HEK293 (cell line): ENCODE data around the gene SLC34A3.

Experiments used
- CTCF ChIA-PET: fragments of 350-600 bp; formaldehyde crosslinking; extraction: SDS; loops from one replicate; lab custom pipeline; 2021; ENCODE audit warnings: antibody characterized with exemption; lab: Yijun Ruan, JAX
- POLR2A ChIA-PET: fragments of 300-600 bp; formaldehyde crosslinking; extraction: SDS; loops from one replicate; lab custom pipeline; 2020; ENCODE audit warnings: antibody characterized with exemption, inconsistent platforms; lab: Yijun Ruan, JAX
- H3K27ac ChIP-seq: fragments of 200-500 bp; sonication (Bioruptor generic); 2 replicates; pipeline ENCODE4 v1.5.1; 2014; ENCODE audit warnings: low read depth, low read length, control low read depth, inconsistent platforms; ENCODE audit errors: extremely low read depth
- H3K36me3 ChIP-seq, 2 experiments: fragments of 200-500 bp in 1 of 2; sonication (Bioruptor generic) in 1 of 2; 1 replicate in 1 of 2; 2 replicates in 1 of 2; pipeline ENCODE4 v1.5.1; 2014 to 2017; ENCODE audit warnings: inconsistent platforms in 2 of 2, low read length in 2 of 2; ENCODE audit not compliant: control insufficient read depth in 2 of 2, insufficient read depth in 1 of 2
- H3K4me1 ChIP-seq: fragments of 200-500 bp; sonication (Bioruptor generic); 2 replicates; pipeline ENCODE4 v1.5.1; 2014; ENCODE audit warnings: mild to moderate bottlenecking, low read length, inconsistent platforms; ENCODE audit not compliant: control insufficient read depth, insufficient read depth
- H3K4me3 ChIP-seq: 2 replicates; pipeline ENCODE4 v1.5.1; 2011; ENCODE audit warnings: low read depth, mild to moderate bottlenecking, control low read depth, low read length, moderate library complexity
- H3K9me3 ChIP-seq: fragments of 200-500 bp; sonication (Bioruptor generic); 2 replicates; pipeline ENCODE4 v1.5.1; 2014; ENCODE audit warnings: low read depth, low read length, inconsistent platforms; ENCODE audit not compliant: control insufficient read depth, insufficient read depth
- CTCF ChIP-seq: fragments of 450-650 bp; formaldehyde crosslinking; IDR thresholded peaks from 2 replicates; pipeline ENCODE4 v1.5.1; 2016; ENCODE audit warnings: missing biosample characterization, missing genetic modification characterization
- GLIS2 ChIP-seq: fragments of 450-650 bp; formaldehyde crosslinking; IDR thresholded peaks from 2 replicates; pipeline ENCODE4 v1.5.1; 2016; ENCODE audit warnings: missing biosample characterization, missing genetic modification characterization
- IKZF3 ChIP-seq: fragments of 450-650 bp; IDR thresholded peaks from 2 replicates; pipeline ENCODE4 v1.5.0; 2018; ENCODE audit warnings: missing biosample characterization, mild to moderate bottlenecking, missing genetic modification characterization, moderate library complexity
- INSM2 ChIP-seq: fragments of 450-650 bp; formaldehyde crosslinking; IDR thresholded peaks from 2 replicates; pipeline ENCODE4 v1.5.1; 2016; ENCODE audit warnings: missing biosample characterization, missing genetic modification characterization
- KLF17 ChIP-seq: fragments of 450-650 bp; formaldehyde crosslinking; IDR thresholded peaks from 2 replicates; pipeline ENCODE4 v1.5.1; 2016; ENCODE audit warnings: missing biosample characterization, missing genetic modification characterization
- REST ChIP-seq: fragments of 450-650 bp; formaldehyde crosslinking; IDR thresholded peaks from 2 replicates; pipeline ENCODE4 v1.5.1; 2016; ENCODE audit warnings: missing biosample characterization, missing genetic modification characterization
- SP2 ChIP-seq: fragments of 450-650 bp; formaldehyde crosslinking; IDR thresholded peaks from 2 replicates; pipeline ENCODE4 v1.5.1; 2016; ENCODE audit warnings: missing biosample characterization, missing genetic modification characterization
- SP3 ChIP-seq: fragments of 450-650 bp; formaldehyde crosslinking; IDR thresholded peaks from 2 replicates; pipeline ENCODE4 v1.5.1; 2016; ENCODE audit warnings: missing biosample characterization, missing genetic modification characterization
- SP7 ChIP-seq: fragments of 450-650 bp; formaldehyde crosslinking; IDR thresholded peaks from 2 replicates; pipeline ENCODE4 v1.5.1; 2016; ENCODE audit warnings: missing biosample characterization, missing genetic modification characterization
- YY2 ChIP-seq: fragments of 450-650 bp; formaldehyde crosslinking; IDR thresholded peaks from 2 replicates; pipeline ENCODE4 v1.5.1; 2016; ENCODE audit warnings: missing biosample characterization, missing genetic modification characterization
- ZBTB26 ChIP-seq: fragments of 450-650 bp; formaldehyde crosslinking; optimal IDR thresholded peaks from 2 replicates; pipeline ENCODE3; 2016; ENCODE audit warnings: missing biosample characterization, mild to moderate bottlenecking, missing genetic modification characterization
- ZNF10 ChIP-seq: fragments of 450-650 bp; formaldehyde crosslinking; IDR thresholded peaks from 2 replicates; pipeline ENCODE4 v1.5.1; 2017; ENCODE audit warnings: missing biosample characterization, missing genetic modification characterization
- ZNF155 ChIP-seq: fragments of 450-650 bp; formaldehyde crosslinking; IDR thresholded peaks from 2 replicates; pipeline ENCODE4 v1.5.1; 2016; ENCODE audit warnings: missing biosample characterization, missing genetic modification characterization
- ZNF157 ChIP-seq: fragments of 450-650 bp; formaldehyde crosslinking; IDR thresholded peaks from 2 replicates; pipeline ENCODE4 v1.5.1; 2016; ENCODE audit warnings: missing biosample characterization, missing genetic modification characterization
- ZNF341 ChIP-seq: fragments of 450-650 bp; formaldehyde crosslinking; IDR thresholded peaks from 2 replicates; pipeline ENCODE4; 2016; ENCODE audit warnings: low read depth, missing biosample characterization, missing genetic modification characterization
- ZNF394 ChIP-seq: fragments of 450-650 bp; formaldehyde crosslinking; IDR thresholded peaks from 2 replicates; pipeline ENCODE4 v1.5.1; 2016; ENCODE audit warnings: missing biosample characterization, missing genetic modification characterization, mild to moderate bottlenecking, moderate library complexity, borderline replicate concordance
- ZNF473 ChIP-seq: fragments of 450-650 bp; formaldehyde crosslinking; IDR thresholded peaks from 2 replicates; pipeline ENCODE4 v1.5.1; 2017; ENCODE audit warnings: missing biosample characterization, missing genetic modification characterization
- ZNF501 ChIP-seq: fragments of 450-650 bp; formaldehyde crosslinking; IDR thresholded peaks from 2 replicates; pipeline ENCODE4 v1.5.1; 2016; ENCODE audit warnings: missing biosample characterization, missing genetic modification characterization
- ZNF514 ChIP-seq: fragments of 450-650 bp; formaldehyde crosslinking; IDR thresholded peaks from 2 replicates; pipeline ENCODE4 v1.5.1; 2016; ENCODE audit warnings: missing biosample characterization, missing genetic modification characterization
- ZNF530 ChIP-seq: fragments of 450-650 bp; formaldehyde crosslinking; IDR thresholded peaks from 2 replicates; pipeline ENCODE4 v1.5.1; 2016; ENCODE audit warnings: low read depth, missing biosample characterization, missing genetic modification characterization
- ZNF585B ChIP-seq: fragments of 450-650 bp; formaldehyde crosslinking; IDR thresholded peaks from 2 replicates; pipeline ENCODE4 v1.5.1; 2016; ENCODE audit warnings: missing biosample characterization, missing genetic modification characterization
- ZNF660 ChIP-seq: fragments of 450-650 bp; IDR thresholded peaks from 2 replicates; pipeline ENCODE4 v1.5.1; 2018; ENCODE audit warnings: missing biosample characterization, mild to moderate bottlenecking, missing genetic modification characterization
- ZNF776 ChIP-seq: fragments of 450-650 bp; formaldehyde crosslinking; IDR thresholded peaks from 2 replicates; pipeline ENCODE4 v1.5.0; 2017; ENCODE audit warnings: missing biosample characterization, missing genetic modification characterization, borderline replicate concordance
- ZNF785 ChIP-seq: fragments of 450-650 bp; formaldehyde crosslinking; IDR thresholded peaks from 2 replicates; pipeline ENCODE4 v1.5.1; 2016; ENCODE audit warnings: missing biosample characterization, missing genetic modification characterization

The SLC34A3 gene

GRCh38 chr9:137199411-137200121 is 31.1 kb upstream of the SLC34A3 start:
- Histone ChIP-seq H3K27ac (no peak overlapping the region), H3K9me3 (no peaks in the 10 kb centered on the region), H3K4me1 (peaks cover 7% of the 10 kb centered on the region), H3K36me3 (peaks cover 0 to 3% of the 10 kb centered on the region in 2 experiments; a peak in 1 of 3 replicates), H3K4me3 (peak overlapping the region; percentile 34)
- CTCF ChIA-PET = interaction anchor here (1.2 to 3.3 kb wide), 3 partner anchors 11 to 37 kb away, joined by 3 to 22 read pairs (median 5); partner anchors contain the start of genes ANAPC2 and SSNA1
- POLR2A ChIA-PET = interaction anchor here (0.5 to 3.4 kb wide), 6 partner anchors 11 to 70 kb away, joined by 3 to 34 read pairs (median 6); partner anchors contain the start of genes ANAPC2, SSNA1 and TUBB4B
- peak; percentile 24 for TF ChIP-seq ZBTB26
- TF ChIP-seq ZNF341 (tag by site-specific recombination) = peak; percentile 80
- peak; percentile 69 for TF ChIP-seq SP2 (tag by site-specific recombination)
- peak; percentile 20; the same call in 1 of the 2 replicates for TF ChIP-seq CTCF (tag by site-specific recombination)
- TF ChIP-seq IKZF3 = 0 out of 2 replicates have a peak, but pooled peaks have one; percentile 18
- TF ChIP-seq YY2 = no peak
- TF ChIP-seq SP7 (tag by site-specific recombination) = no peak
- TF ChIP-seq ZNF155 (tag by site-specific recombination) = no peak
- no peak for TF ChIP-seq ZNF514 (tag by site-specific recombination)
- 0 out of 2 replicates have a peak, but pooled peaks have one; percentile 28 for TF ChIP-seq REST (tag by site-specific recombination)
- no peak for TF ChIP-seq INSM2 (tag by site-specific recombination)
- TF ChIP-seq ZNF660 (tag by site-specific recombination) = no peak
- 0 out of 2 replicates have a peak, but pooled peaks have one; percentile 26 for TF ChIP-seq SP3
- no peak for TF ChIP-seq ZNF776 (tag by site-specific recombination)
- TF ChIP-seq ZNF10 (tag by site-specific recombination) = no peak
- no peak for TF ChIP-seq ZNF530 (tag by site-specific recombination)
- no peak for TF ChIP-seq ZNF473 (tag by site-specific recombination)
- no peak for TF ChIP-seq ZNF157
- no peak for TF ChIP-seq ZNF585B
- no peak for TF ChIP-seq KLF17 (tag by site-specific recombination)
- TF ChIP-seq GLIS2 (tag by site-specific recombination) = peak; percentile 32; the same call in 1 of the 2 replicates
- no peak for TF ChIP-seq ZNF785 (tag by site-specific recombination)
- TF ChIP-seq ZNF394 (tag by site-specific recombination) = 0 out of 2 replicates have a peak, but pooled peaks have one; percentile 41
- no peak for TF ChIP-seq ZNF501 (tag by site-specific recombination)
